NT2/D1 (cell line): ENCODE results near the gene PRRG1.
"Not testable (repeated sequence)": the region's sequence is repeated elsewhere in the genome, so short reads cannot be mapped to it uniquely, and the experiment has no call there.

Experiments
- DNase-seq: peaks from one replicate; pipeline ENCODE4 v3.0.0-alpha.2; 2011; ENCODE audit warnings: low read depth, low spot score
- H3K27me3 ChIP-seq: 2 replicates; pipeline ENCODE4 v1.6.0; 2011; ENCODE audit warnings: mild to moderate bottlenecking; ENCODE audit not compliant: insufficient read length, insufficient read depth
- H3K36me3 ChIP-seq: 2 replicates; pipeline ENCODE4 v1.6.1; 2011; ENCODE audit warnings: mild to moderate bottlenecking, low read length, mixed read lengths; ENCODE audit not compliant: insufficient read depth, insufficient read length
- H3K4me1 ChIP-seq: 2 replicates; pipeline ENCODE4 v1.5.1; 2011; ENCODE audit not compliant: insufficient read depth, insufficient read length
- H3K4me3 ChIP-seq: 2 replicates; pipeline ENCODE4 v1.5.1; 2011; ENCODE audit warnings: low read depth; ENCODE audit not compliant: insufficient read length
- H3K9ac ChIP-seq: 2 replicates; pipeline ENCODE4 v1.6.0; 2011; ENCODE audit warnings: low read depth; ENCODE audit not compliant: insufficient read length
- H3K9me3 ChIP-seq: 2 replicates; pipeline ENCODE4 v1.5.1; 2011; ENCODE audit warnings: mild to moderate bottlenecking, low read length; ENCODE audit not compliant: insufficient read depth
- SUZ12 ChIP-seq: IDR thresholded peaks from 2 replicates; pipeline ENCODE4 v1.6.1; 2011; ENCODE audit not compliant: insufficient read length, insufficient read depth; ENCODE audit errors: extremely low read depth
- YY1 ChIP-seq: IDR thresholded peaks from 2 replicates; pipeline ENCODE4 v1.6.1; 2011; ENCODE audit not compliant: insufficient read length, insufficient read depth
- ZNF274 ChIP-seq: IDR thresholded peaks from 2 replicates; pipeline ENCODE4 v1.6.1; 2011; ENCODE audit warnings: mild to moderate bottlenecking, low read depth, low read length

The PRRG1 gene

DNA sequence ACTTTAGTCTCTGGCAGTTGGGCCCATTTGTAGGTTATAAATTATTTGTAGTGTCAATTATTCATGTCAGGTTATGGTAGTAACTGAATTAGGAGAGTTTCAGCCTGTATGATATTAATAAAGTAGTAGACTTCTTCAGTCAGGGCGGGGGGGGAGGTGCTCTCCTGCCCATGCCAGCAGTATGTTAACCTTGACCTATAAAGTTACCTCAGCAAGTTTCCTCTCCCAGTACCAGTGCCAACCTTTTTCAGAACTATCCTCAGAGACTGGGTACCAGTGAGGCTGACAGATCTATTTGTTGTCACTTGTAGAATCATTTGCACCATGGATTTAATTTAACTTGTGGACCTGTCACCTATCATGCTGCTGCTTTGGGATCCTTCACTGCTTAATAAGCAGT is 88.0 kb downstream of the PRRG1 start:
- no peak for TF ChIP-seq SUZ12
- no peak for TF ChIP-seq YY1
- no peak for TF ChIP-seq ZNF274
- Histone ChIP-seq H3K9ac (no peak overlapping the region), H3K4me3 (no peak overlapping the region), H3K4me1 (no peaks in the 10 kb centered on the region), H3K9me3 (no peaks in the 10 kb centered on the region), H3K27me3 (no peaks in the 10 kb centered on the region), H3K36me3 (peaks cover 10% of the 10 kb centered on the region)
- DNase-seq = no peak

GRCh38 chrX:37441377-37441776 is 92.2 kb downstream of the PRRG1 start:
- Histone ChIP-seq H3K27me3 (no peaks in the 10 kb centered on the region), H3K4me3 (no peak overlapping the region), H3K9ac (no peak overlapping the region), H3K36me3 (peaks cover 10% of the 10 kb centered on the region), H3K4me1 (no peaks in the 10 kb centered on the region), H3K9me3 (no peaks in the 10 kb centered on the region)
- no peak for DNase-seq
- no peak for TF ChIP-seq YY1
- TF ChIP-seq ZNF274 = no peak
- no peak for TF ChIP-seq SUZ12

DNA sequence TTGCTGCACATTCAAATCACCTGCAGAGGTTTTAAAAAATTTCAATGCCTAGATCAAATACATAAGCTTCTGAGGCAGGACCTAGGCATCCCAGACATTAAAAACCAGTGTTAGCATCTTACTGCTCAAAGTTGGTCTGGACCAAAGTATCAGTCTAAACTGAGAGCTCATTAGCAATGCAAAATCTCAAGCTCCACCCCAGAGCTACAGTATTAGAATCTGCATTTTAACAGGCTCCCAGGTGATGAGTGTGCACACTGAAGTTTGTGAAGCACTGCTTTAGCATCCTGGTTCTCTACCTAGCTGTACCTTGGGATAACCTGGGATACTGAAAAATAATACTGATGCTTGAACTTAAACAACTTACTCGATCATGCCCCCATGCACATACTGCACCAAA is 96.0 kb downstream of the PRRG1 start:
- peaks cover 14% of the 10 kb centered on the region for H3K36me3 ChIP-seq
- no peaks in the 10 kb centered on the region for H3K4me1 ChIP-seq
- no peaks in the 10 kb centered on the region for H3K9me3 ChIP-seq
- TF ChIP-seq ZNF274 (no peak), SUZ12 (no peak), YY1 (no peak)
- no peak overlapping the region for H3K9ac ChIP-seq
- no peak overlapping the region for H3K4me3 ChIP-seq
- H3K27me3 ChIP-seq = no peaks in the 10 kb centered on the region
- no peak for DNase-seq

- TF ChIP-seq YY1 (no peak), SUZ12 (no peak), ZNF274 (no peak)
- H3K4me3 ChIP-seq = no peak overlapping the region
- no peaks in the 10 kb centered on the region for H3K27me3 ChIP-seq
- H3K9ac ChIP-seq = no peak overlapping the region
- H3K36me3 ChIP-seq = peaks cover 2% of the 10 kb centered on the region
- H3K9me3 ChIP-seq = no peaks in the 10 kb centered on the region
- DNase-seq = no peak
- no peaks in the 10 kb centered on the region for H3K4me1 ChIP-seq
Measured at GRCh38 chrX:37453821-37454220, 104.7 kb downstream of the PRRG1 start.

DNA sequence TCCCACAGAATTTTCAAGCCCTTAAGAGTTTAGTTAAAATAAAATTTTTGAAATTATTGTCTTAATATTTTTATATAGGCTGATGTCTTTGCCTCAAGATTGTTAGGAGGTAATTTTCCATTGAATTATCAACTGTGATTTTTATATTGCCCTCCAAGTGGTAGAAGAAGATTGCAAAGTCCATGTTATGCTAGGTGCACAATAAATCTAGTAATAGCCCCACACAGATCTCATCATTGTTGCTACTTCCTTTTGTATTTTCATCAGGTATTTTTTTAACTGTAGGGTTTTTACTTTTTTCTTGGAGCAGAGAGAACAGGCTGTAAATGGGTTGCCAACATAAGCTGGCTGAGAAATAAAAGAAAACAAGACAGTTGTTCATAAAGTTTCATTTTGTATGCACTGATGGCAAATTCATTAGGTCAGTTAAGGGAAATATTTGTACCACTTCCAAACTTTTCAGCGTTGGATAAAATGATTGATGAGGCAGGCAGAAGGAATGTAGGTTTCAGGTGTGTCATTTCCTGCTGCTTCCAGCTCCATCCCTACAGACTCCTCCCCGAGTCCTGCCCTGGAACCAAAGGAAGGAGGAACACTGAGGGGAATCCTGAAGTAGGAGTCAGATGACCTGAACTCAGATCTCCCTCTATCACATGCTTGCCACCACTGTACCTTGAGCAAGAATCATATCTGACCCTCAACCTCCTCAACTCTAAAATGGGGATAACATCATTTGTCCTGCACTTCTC is 105.5 kb downstream of the PRRG1 start:
- DNase-seq = no peak
- Histone ChIP-seq H3K9ac (no peak overlapping the region), H3K9me3 (no peaks in the 10 kb centered on the region), H3K36me3 (peaks cover 2% of the 10 kb centered on the region), H3K4me1 (no peaks in the 10 kb centered on the region), H3K27me3 (no peaks in the 10 kb centered on the region), H3K4me3 (no peak overlapping the region)
- TF ChIP-seq SUZ12 (no peak), ZNF274 (no peak), YY1 (no peak)

DNA sequence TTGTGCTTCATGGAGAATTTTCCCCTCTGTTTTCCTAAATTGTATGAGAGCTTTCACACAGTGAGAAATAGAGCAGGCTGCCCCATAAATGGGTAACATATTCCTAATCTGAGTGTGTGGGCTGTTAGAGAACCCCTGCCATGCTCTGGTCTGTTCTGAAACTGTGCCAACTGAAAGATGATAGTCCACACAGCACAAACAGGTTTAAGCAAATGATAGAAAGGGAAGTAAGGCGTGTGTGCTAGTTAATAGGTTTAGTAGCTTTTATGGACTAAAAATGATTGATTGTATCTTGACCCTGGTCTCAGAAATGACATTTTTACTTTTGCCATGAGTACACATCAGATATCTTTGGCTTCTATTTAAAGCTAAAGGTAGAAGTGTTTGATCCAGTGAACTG is 106.2 kb downstream of the PRRG1 start:
- Histone ChIP-seq H3K4me1 (no peaks in the 10 kb centered on the region), H3K27me3 (no peaks in the 10 kb centered on the region), H3K36me3 (peaks cover 2% of the 10 kb centered on the region), H3K9ac (no peak overlapping the region), H3K9me3 (no peaks in the 10 kb centered on the region), H3K4me3 (no peak overlapping the region)
- TF ChIP-seq YY1 (no peak), ZNF274 (no peak), SUZ12 (no peak)
- no peak for DNase-seq

DNA sequence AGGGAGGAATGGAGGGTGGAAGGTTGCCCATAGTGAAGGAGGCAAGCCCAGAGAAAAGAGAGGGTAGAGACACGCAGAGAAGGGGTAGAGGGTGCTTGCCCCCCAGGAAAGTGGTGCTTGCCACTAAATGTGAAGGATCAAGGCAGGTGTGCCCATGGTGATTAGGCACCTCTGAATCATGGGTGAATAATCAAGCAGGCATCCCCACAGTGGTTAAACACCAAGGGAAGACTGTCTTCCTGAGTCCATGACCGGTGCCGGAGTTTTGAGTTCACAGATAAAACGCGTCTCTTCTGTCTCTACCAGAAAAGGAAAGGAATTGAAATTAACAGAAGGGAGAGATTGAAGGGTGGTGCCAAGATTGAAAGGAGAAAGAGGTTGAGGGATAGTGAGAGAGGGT is 111.1 kb downstream of the PRRG1 start:
- not testable (repeated sequence) for H3K4me1 ChIP-seq, DNase-seq, H3K36me3 ChIP-seq, H3K27me3 ChIP-seq, H3K4me3 ChIP-seq, H3K9ac ChIP-seq
- peaks cover 12% of the 10 kb centered on the region for H3K9me3 ChIP-seq

GRCh38 chrX:37462346-37462745 is 113.2 kb downstream of the PRRG1 start:
- TF ChIP-seq SUZ12 (no peak), YY1 (no peak), ZNF274 (no peak)
- H3K9ac ChIP-seq = no peak overlapping the region
- no peaks in the 10 kb centered on the region for H3K36me3 ChIP-seq
- H3K9me3 ChIP-seq = peaks cover 12% of the 10 kb centered on the region
- H3K4me3 ChIP-seq = no peak overlapping the region
- DNase-seq = no peak
- H3K4me1 ChIP-seq = no peaks in the 10 kb centered on the region
- H3K27me3 ChIP-seq = no peaks in the 10 kb centered on the region
